ENCODE data around the gene HBG2.

GRCh38 chr11:5235364-5236095 lies 19.1 kb downstream of the HBG2 start:
- TF ChIP-seq CTCF (conservative IDR thresholded peaks at IDR 0.05; ENCODE audit: low read length) (no peak), EZH2phosphoT487 (IDR thresholded peaks at IDR 0.05; ENCODE audit: borderline replicate concordance) (no peak)

All from Loucy (cell line).